ENCODE measurements around the gene CCDC78. TPM values are rescaled to one million over a fixed set of nuclear protein-coding genes. Genes with fewer than 3 reads are reported as not detected.

Gene CCDC78
- polyA plus RNA-seq, 1 donor (not counting 4 experiments of a cell fraction or from before 2014, with no cell fraction given): 2.5 TPM

DNA sequence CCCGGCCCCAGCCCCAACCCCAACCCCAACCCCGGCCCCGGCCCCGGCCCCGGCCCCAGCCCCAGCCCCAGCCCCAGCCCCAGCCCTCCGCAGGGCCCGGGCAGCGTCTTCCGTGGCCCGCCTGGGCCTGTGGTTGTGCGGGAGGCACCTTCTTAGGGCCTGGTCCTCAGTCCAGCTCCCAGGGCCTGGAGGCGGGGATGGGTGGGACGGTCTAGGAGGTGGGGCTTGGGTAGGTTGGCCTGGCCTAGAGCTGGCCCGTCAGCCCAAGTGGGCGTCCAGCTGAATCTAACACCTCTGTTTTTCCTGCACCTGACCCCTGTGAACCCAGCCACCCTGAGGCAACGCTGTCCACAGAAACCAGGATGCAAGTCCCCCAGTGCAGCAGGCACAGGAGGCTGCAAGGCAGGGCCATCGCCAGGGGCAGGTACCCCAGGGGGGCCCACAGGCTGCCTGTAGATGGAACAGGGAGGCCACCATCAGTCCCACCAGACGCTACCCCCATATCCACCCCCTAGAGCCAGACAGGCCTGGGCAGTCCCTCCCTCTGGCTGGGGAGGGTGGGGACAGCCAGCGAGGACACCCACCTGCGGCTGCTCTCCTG is 43.0 kb upstream of the CCDC78 start:
- Histone ChIP-seq H3K4me1 (ENCODE audit: control insufficient read depth, extremely low read depth, insufficient read depth, low read length) (no peaks in the 10 kb centered on the region), H3K27ac (ENCODE audit: control insufficient read depth, insufficient read depth, low read length) (no peak overlapping the region), H3K9me3 (ENCODE audit: control insufficient read depth, low read depth, low read length) (no peaks in the 10 kb centered on the region), H3K4me3 (ENCODE audit: control insufficient read depth in 2 of 3, extremely low read depth in 1 of 3, insufficient read depth in 2 of 3, low read depth in 1 of 3, low read length in 3 of 3) (no peak overlapping the region), H2AFZ (ENCODE audit: control insufficient read depth, low read length) (no peak overlapping the region), H4K20me1 (ENCODE audit: control insufficient read depth, extremely low read depth, insufficient read depth, low read length) (no peaks in the 10 kb centered on the region), H3K9ac (ENCODE audit: control insufficient read depth, extremely low read depth, insufficient read depth, low read length) (no peak overlapping the region), H3K79me2 (ENCODE audit: control insufficient read depth, insufficient read depth, low read length) (no peaks in the 10 kb centered on the region), H3K36me3 (ENCODE audit: control insufficient read depth in 2 of 2, extremely low read depth in 1 of 2, insufficient read depth in 2 of 2, low read length in 2 of 2) (no peaks in the 10 kb centered on the region), H3K27me3 (ENCODE audit: control insufficient read depth, extremely low read depth, insufficient read depth, low read length) (peaks cover 3% of the 10 kb centered on the region), H3K9me1 (ENCODE audit: control insufficient read depth, extremely low read depth, insufficient read depth, low read length) (no peaks in the 10 kb centered on the region), H3K4me2 (ENCODE audit: control insufficient read depth, extremely low read depth, insufficient read depth, low read depth, low read length) (no peak overlapping the region)
- no peak for TF ChIP-seq EZH2 (IDR thresholded peaks at IDR 0.05; ENCODE audit: low read length)
- dilution Hi-C loops (cut with MboI; ENCODE audit: extremely low pct_ligation_motif_present, low sequenced_read_pairs): no loop called here
- DNase-seq (ENCODE audit: low read depth, low spot score) (no peak), FAIRE-seq (no peak)

GRCh38 chr16:768428-768827 is 42.2 kb upstream of the CCDC78 start:
- TF ChIP-seq EZH2 (IDR thresholded peaks at IDR 0.05; ENCODE audit: low read length): no peak
- TF ChIP-seq, protein P1, sequence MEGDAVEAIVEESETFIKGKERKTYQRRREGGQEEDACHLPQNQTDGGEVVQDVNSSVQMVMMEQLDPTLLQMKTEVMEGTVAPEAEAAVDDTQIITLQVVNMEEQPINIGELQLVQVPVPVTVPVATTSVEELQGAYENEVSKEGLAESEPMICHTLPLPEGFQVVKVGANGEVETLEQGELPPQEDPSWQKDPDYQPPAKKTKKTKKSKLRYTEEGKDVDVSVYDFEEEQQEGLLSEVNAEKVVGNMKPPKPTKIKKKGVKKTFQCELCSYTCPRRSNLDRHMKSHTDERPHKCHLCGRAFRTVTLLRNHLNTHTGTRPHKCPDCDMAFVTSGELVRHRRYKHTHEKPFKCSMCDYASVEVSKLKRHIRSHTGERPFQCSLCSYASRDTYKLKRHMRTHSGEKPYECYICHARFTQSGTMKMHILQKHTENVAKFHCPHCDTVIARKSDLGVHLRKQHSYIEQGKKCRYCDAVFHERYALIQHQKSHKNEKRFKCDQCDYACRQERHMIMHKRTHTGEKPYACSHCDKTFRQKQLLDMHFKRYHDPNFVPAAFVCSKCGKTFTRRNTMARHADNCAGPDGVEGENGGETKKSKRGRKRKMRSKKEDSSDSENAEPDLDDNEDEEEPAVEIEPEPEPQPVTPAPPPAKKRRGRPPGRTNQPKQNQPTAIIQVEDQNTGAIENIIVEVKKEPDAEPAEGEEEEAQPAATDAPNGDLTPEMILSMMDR (optimal IDR thresholded peaks at IDR 0.05 in 1 of 3, IDR thresholded peaks at IDR 0.05 in 1 of 3, conservative IDR thresholded peaks at IDR 0.05 in 1 of 3; ENCODE audit: extremely low read depth in 1 of 3, insufficient read depth in 2 of 3, low read length in 3 of 3): no peak
- Histone ChIP-seq H3K36me3 (ENCODE audit: control insufficient read depth in 2 of 2, extremely low read depth in 1 of 2, insufficient read depth in 2 of 2, low read length in 2 of 2) (no peaks in the 10 kb centered on the region), H3K9ac (ENCODE audit: control insufficient read depth, extremely low read depth, insufficient read depth, low read length) (no peak overlapping the region), H3K9me3 (ENCODE audit: control insufficient read depth, low read depth, low read length) (no peaks in the 10 kb centered on the region), H3K27ac (ENCODE audit: control insufficient read depth, insufficient read depth, low read length) (no peak overlapping the region), H3K4me2 (ENCODE audit: control insufficient read depth, extremely low read depth, insufficient read depth, low read depth, low read length) (no peak overlapping the region), H3K79me2 (ENCODE audit: control insufficient read depth, insufficient read depth, low read length) (no peaks in the 10 kb centered on the region), H3K9me1 (ENCODE audit: control insufficient read depth, extremely low read depth, insufficient read depth, low read length) (no peaks in the 10 kb centered on the region), H4K20me1 (ENCODE audit: control insufficient read depth, extremely low read depth, insufficient read depth, low read length) (no peaks in the 10 kb centered on the region), H3K27me3 (ENCODE audit: control insufficient read depth, extremely low read depth, insufficient read depth, low read length) (peaks cover 3% of the 10 kb centered on the region), H3K4me1 (ENCODE audit: control insufficient read depth, extremely low read depth, insufficient read depth, low read length) (no peaks in the 10 kb centered on the region), H2AFZ (ENCODE audit: control insufficient read depth, low read length) (no peak overlapping the region), H3K4me3 (ENCODE audit: control insufficient read depth in 2 of 3, extremely low read depth in 1 of 3, insufficient read depth in 2 of 3, low read depth in 1 of 3, low read length in 3 of 3) (no peak overlapping the region)
- DNase-seq (ENCODE audit: low read depth, low spot score): no peak
- FAIRE-seq: no peak
- dilution Hi-C loops (cut with MboI; ENCODE audit: extremely low pct_ligation_motif_present, low sequenced_read_pairs): no loop called here

- no peak for FAIRE-seq
- dilution Hi-C loops (cut with MboI; ENCODE audit: extremely low pct_ligation_motif_present, low sequenced_read_pairs): no loop called here
- TF ChIP-seq, protein P1 (optimal IDR thresholded peaks at IDR 0.05 in 1 of 3, IDR thresholded peaks at IDR 0.05 in 1 of 3, conservative IDR thresholded peaks at IDR 0.05 in 1 of 3; ENCODE audit: extremely low read depth in 1 of 3, insufficient read depth in 2 of 3, low read length in 3 of 3): no peak
- TF ChIP-seq EZH2 (IDR thresholded peaks at IDR 0.05; ENCODE audit: low read length): no peak
- no peaks in the 10 kb centered on the region for H3K36me3 ChIP-seq (ENCODE audit: control insufficient read depth in 2 of 2, extremely low read depth in 1 of 2, insufficient read depth in 2 of 2, low read length in 2 of 2)
- H3K9me3 ChIP-seq (ENCODE audit: control insufficient read depth, low read depth, low read length): no peaks in the 10 kb centered on the region
- no peaks in the 10 kb centered on the region for H3K9me1 ChIP-seq (ENCODE audit: control insufficient read depth, extremely low read depth, insufficient read depth, low read length)
- H2AFZ ChIP-seq (ENCODE audit: control insufficient read depth, low read length): no peak overlapping the region
- H3K4me2 ChIP-seq (ENCODE audit: control insufficient read depth, extremely low read depth, insufficient read depth, low read depth, low read length): no peak overlapping the region
- H3K79me2 ChIP-seq (ENCODE audit: control insufficient read depth, insufficient read depth, low read length): no peaks in the 10 kb centered on the region
- peaks cover 3% of the 10 kb centered on the region for H3K27me3 ChIP-seq (ENCODE audit: control insufficient read depth, extremely low read depth, insufficient read depth, low read length)
- H3K4me1 ChIP-seq (ENCODE audit: control insufficient read depth, extremely low read depth, insufficient read depth, low read length): no peaks in the 10 kb centered on the region
- no peak overlapping the region for H3K4me3 ChIP-seq (ENCODE audit: control insufficient read depth in 2 of 3, extremely low read depth in 1 of 3, insufficient read depth in 2 of 3, low read depth in 1 of 3, low read length in 3 of 3)
- no peak overlapping the region for H3K27ac ChIP-seq (ENCODE audit: control insufficient read depth, insufficient read depth, low read length)
- no peak for DNase-seq (ENCODE audit: low read depth, low spot score)
- H3K9ac ChIP-seq (ENCODE audit: control insufficient read depth, extremely low read depth, insufficient read depth, low read length): no peak overlapping the region
- H4K20me1 ChIP-seq (ENCODE audit: control insufficient read depth, extremely low read depth, insufficient read depth, low read length): no peaks in the 10 kb centered on the region
Measured at GRCh38 chr16:767743-768235, 41.5 kb upstream of the CCDC78 start.
